Neural progenitor cell (in vitro differentiated cells): ENCODE data around the gene EZR. TPM values are rescaled to one million over a fixed set of nuclear protein-coding genes. Genes with fewer than 3 reads are reported as not detected.

Source experiments
- DNase-seq: peaks from one replicate; pipeline ENCODE4 v3.0.0-alpha.2; 2016; ENCODE audit warnings: low spot score
- H2AFZ ChIP-seq: fragments of 200-600 bp; sonication (generic); replicated peaks from 2 replicates; pipeline ENCODE4 v1.6.1; 2016; ENCODE audit warnings: antibody characterized with exemption
- H3F3A ChIP-seq: fragments of 200-600 bp; sonication (generic); 2 replicates; pipeline ENCODE4 v1.6.1; 2016; ENCODE audit warnings: antibody characterized with exemption, low read depth
- H3K27ac ChIP-seq: fragments of 200-600 bp; sonication (generic); 2 replicates; pipeline ENCODE4 v1.5.1; 2016; ENCODE audit warnings: mild to moderate bottlenecking
- H3K27me3 ChIP-seq: fragments of 200-600 bp; sonication (generic); 2 replicates; pipeline ENCODE4 v1.6.1; 2016; ENCODE audit warnings: mild to moderate bottlenecking, moderate library complexity
- H3K36me3 ChIP-seq: fragments of 200-600 bp; sonication (generic); 2 replicates; pipeline ENCODE4 v1.5.1; 2016
- H3K4me1 ChIP-seq: fragments of 200-600 bp; sonication (generic); 2 replicates; pipeline ENCODE4 v1.6.1; 2016; ENCODE audit warnings: mixed run types
- H3K4me2 ChIP-seq: fragments of 200-600 bp; sonication (generic); 2 replicates; pipeline ENCODE4 v1.6.1; 2016
- H3K4me3 ChIP-seq: fragments of 200-600 bp; sonication (generic); 2 replicates; pipeline ENCODE4 v1.5.1; 2016
- H3K79me2 ChIP-seq: fragments of 200-600 bp; sonication (generic); 2 replicates; pipeline ENCODE4 v1.6.1; 2016; ENCODE audit warnings: low read depth
- H3K9ac ChIP-seq: fragments of 200-600 bp; sonication (generic); 2 replicates; pipeline ENCODE4 v1.6.1; 2016
- H3K9me3 ChIP-seq: fragments of 200-600 bp; sonication (generic); 2 replicates; pipeline ENCODE4 v1.5.1; 2016; ENCODE audit warnings: low read depth
- H4K20me1 ChIP-seq: fragments of 200-600 bp; sonication (generic); 2 replicates; pipeline ENCODE4 v1.6.1; 2016; ENCODE audit warnings: low read depth
- H3K27ac Mint-ChIP-seq: 3 replicates; pipeline ENCODE4 v1.8.0; 2021; ENCODE audit warnings: mixed read lengths
- H3K27me3 Mint-ChIP-seq: 2 replicates; pipeline ENCODE4 v1.8.0; 2022; ENCODE audit warnings: low read depth, mild to moderate bottlenecking, inconsistent platforms, moderate library complexity, mixed read lengths; ENCODE audit not compliant: insufficient read depth
- H3K36me3 Mint-ChIP-seq: 3 replicates; pipeline ENCODE4 v1.8.0; 2021; ENCODE audit warnings: mixed read lengths
- H3K4me1 Mint-ChIP-seq: 3 replicates; pipeline ENCODE4 v1.8.0; 2021; ENCODE audit warnings: mixed read lengths
- H3K4me3 Mint-ChIP-seq: 3 replicates; pipeline ENCODE4 v1.8.0; 2021; ENCODE audit warnings: mild to moderate bottlenecking, moderate library complexity, mixed read lengths
- H3K9me3 Mint-ChIP-seq: 3 replicates; pipeline ENCODE4 v1.8.0; 2020; ENCODE audit warnings: mixed read lengths
- CTCF ChIP-seq: fragments of 200-600 bp; sonication (generic); IDR thresholded peaks from 2 replicates; pipeline ENCODE4 v1.5.1; 2017; ENCODE audit warnings: antibody characterized with exemption, mild to moderate bottlenecking
- EZH2 ChIP-seq: fragments of 200-600 bp; sonication (generic); IDR thresholded peaks from 2 replicates; pipeline ENCODE4 v1.6.1; 2017; ENCODE audit warnings: antibody characterized with exemption, mild to moderate bottlenecking, moderate library complexity
- EZH2phosphoT487 ChIP-seq: fragments of 200-600 bp; sonication (generic); IDR thresholded peaks from 2 replicates; pipeline ENCODE4 v1.6.1; 2017; ENCODE audit warnings: antibody characterized with exemption
- total RNA-seq: library from RNA; depleted of rRNA; stranded (reverse); fragments of >200 nt; gene quantifications from 2 replicates; pipeline ENCODE4 v1.2.3, GENCODE V29; 2015; ENCODE audit warnings: low replicate concordance

The EZR gene
- total RNA-seq, 1 donor from 2014 or later: 52.0 TPM

GRCh38 chr6:158799051-158799792 is 19.9 kb downstream of the EZR start:
- Histone ChIP-seq H3K27me3 (no peaks in the 10 kb centered on the region), H3K4me1 (no peaks in the 10 kb centered on the region), H3K4me3 (no peak overlapping the region), H3K4me2 (no peak overlapping the region), H3K36me3 (no peaks in the 10 kb centered on the region), H3F3A (no peaks in the 10 kb centered on the region), H3K9ac (no peak overlapping the region), H3K79me2 (peaks cover 98% of the 10 kb centered on the region), H2AFZ (no peak overlapping the region), H3K9me3 (no peaks in the 10 kb centered on the region), H3K27ac (no peak overlapping the region), H4K20me1 (peaks cover 84% of the 10 kb centered on the region)
- no peak for DNase-seq
- Mint-ChIP-seq H3K4me3 (no peak overlapping the region), H3K36me3 (peaks cover 8% of the 10 kb centered on the region), H3K27ac (no peak overlapping the region), H3K9me3 (no peaks in the 10 kb centered on the region), H3K27me3 (peaks cover 4% of the 10 kb centered on the region), H3K4me1 (peaks cover 39% of the 10 kb centered on the region)
- TF ChIP-seq EZH2phosphoT487 (no peak), CTCF (no peak), EZH2 (no peak)

- no peak overlapping the region for H3K4me2 ChIP-seq
- no peak overlapping the region for H3K27ac Mint-ChIP-seq
- H3K4me1 Mint-ChIP-seq: peaks cover 31% of the 10 kb centered on the region
Observed at GRCh38 chr6:158798311-158798710, 20.9 kb downstream of the EZR start.

GRCh38 chr6:158797331-158798310 is 21.5 kb downstream of the EZR start:
- TF ChIP-seq EZH2: no peak
- Histone ChIP-seq H3K27me3 (no peaks in the 10 kb centered on the region), H3K36me3 (no peaks in the 10 kb centered on the region), H3K9ac (no peak overlapping the region), H2AFZ (no peak overlapping the region), H3K27ac (no peak overlapping the region), H3K4me2 (no peak overlapping the region), H3K9me3 (no peaks in the 10 kb centered on the region), H3F3A (no peaks in the 10 kb centered on the region), H3K4me3 (no peak overlapping the region), H3K4me1 (no peaks in the 10 kb centered on the region), H3K79me2 (peaks cover 100% of the 10 kb centered on the region), H4K20me1 (peaks cover 80% of the 10 kb centered on the region)
- Mint-ChIP-seq H3K4me1 (peaks cover 28% of the 10 kb centered on the region), H3K4me3 (no peak overlapping the region), H3K36me3 (peaks cover 11% of the 10 kb centered on the region), H3K9me3 (no peaks in the 10 kb centered on the region), H3K27me3 (peaks cover 4% of the 10 kb centered on the region), H3K27ac (no peak overlapping the region)
- DNase-seq: no peak

More at GRCh38 chr6:158798311-158798710, 20.9 kb downstream of the EZR start:
- Histone ChIP-seq H3K4me3 (no peak overlapping the region), H3K36me3 (no peaks in the 10 kb centered on the region), H3K4me1 (no peaks in the 10 kb centered on the region), H3K27me3 (no peaks in the 10 kb centered on the region), H3K27ac (no peak overlapping the region), H3K9me3 (no peaks in the 10 kb centered on the region), H4K20me1 (peaks cover 86% of the 10 kb centered on the region), H3K79me2 (peaks cover 100% of the 10 kb centered on the region), H2AFZ (no peak overlapping the region), H3K9ac (no peak overlapping the region), H3F3A (no peaks in the 10 kb centered on the region)
- no peak overlapping the region for H3K4me3 Mint-ChIP-seq
- peaks cover 4% of the 10 kb centered on the region for H3K27me3 Mint-ChIP-seq
- TF ChIP-seq EZH2: no peak
- no peak for TF ChIP-seq CTCF
- no peak for DNase-seq
- H3K9me3 Mint-ChIP-seq: no peaks in the 10 kb centered on the region
- peaks cover 9% of the 10 kb centered on the region for H3K36me3 Mint-ChIP-seq
